NCI-H748 treated with DMSO at 0.1 percent for 48 hours (cell line): ENCODE measurements around the gene TREX2.

Source experiments
- DNase-seq: peaks from one replicate; lab custom pipeline; 2025; lab: John Stamatoyannopoulos, UW

The TREX2 gene

DNA sequence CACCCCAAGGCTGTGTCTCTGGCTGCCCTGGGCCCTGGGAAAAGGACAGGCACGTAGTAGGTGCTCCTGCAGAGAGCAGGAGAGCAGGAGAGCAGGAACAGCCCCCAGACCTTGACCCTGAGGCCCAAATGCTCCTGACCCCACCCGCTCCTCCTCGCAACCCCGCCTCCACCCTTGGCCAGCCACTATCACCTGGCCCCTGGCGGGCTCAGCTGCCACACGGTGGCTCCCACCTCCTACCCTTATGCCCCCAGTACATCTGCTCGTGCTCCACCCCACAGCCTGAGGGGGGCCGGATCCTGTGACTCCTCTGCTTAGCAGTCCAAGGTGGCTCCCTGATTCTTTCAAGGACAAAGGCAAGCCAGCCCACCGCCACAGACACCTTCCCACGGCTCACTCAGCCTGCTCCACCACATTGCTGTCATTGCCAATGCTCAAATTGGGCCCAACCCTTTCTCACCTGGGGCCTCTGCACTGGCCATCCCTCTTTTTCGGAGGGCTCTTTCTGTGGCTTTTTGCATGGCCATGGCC, 30.0 kb upstream of the TREX2 start:
- no peak for DNase-seq

DNA sequence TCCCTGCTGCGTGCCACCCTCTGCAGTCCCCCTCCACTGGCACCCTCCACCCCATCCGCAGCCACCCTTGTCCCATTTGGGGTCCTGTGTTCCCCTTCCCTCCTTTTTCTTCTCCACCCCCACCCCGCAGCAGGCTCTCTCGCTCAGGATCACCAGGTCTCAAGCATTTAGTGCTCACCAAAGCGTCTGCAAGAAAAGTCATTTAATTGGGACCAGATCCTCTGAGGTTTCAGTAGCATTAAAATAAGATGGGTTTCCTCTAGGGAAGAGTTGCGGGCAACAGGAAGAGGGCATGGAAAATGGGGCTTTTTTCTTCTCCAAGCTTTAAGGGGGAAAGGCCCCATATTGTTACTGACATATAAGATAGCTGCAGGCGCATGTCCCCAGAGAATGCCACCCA, 29.4 kb upstream of the TREX2 start:
- no peak for DNase-seq

DNA sequence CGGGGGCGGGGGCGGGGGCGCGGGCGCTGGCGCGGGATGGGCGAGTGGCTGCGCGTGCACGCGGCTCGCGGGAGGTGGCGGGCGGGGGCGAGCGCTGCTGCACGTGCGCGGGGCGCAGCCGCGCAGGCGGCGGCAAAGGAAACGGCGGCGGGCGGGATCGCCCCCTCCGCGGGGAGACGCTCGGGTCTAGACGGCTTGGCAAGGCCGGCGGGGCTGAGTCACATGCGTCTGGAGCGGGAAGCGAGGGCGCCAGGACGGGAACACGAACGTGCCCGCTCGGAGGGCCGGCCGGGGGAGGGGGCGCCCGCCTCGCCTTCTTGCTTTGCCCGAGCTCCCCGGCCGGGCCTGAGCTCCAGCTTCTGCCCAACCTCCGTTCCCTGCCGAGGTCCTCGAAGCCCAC, 28.9 kb upstream of the TREX2 start:
- no peak for DNase-seq

DNA sequence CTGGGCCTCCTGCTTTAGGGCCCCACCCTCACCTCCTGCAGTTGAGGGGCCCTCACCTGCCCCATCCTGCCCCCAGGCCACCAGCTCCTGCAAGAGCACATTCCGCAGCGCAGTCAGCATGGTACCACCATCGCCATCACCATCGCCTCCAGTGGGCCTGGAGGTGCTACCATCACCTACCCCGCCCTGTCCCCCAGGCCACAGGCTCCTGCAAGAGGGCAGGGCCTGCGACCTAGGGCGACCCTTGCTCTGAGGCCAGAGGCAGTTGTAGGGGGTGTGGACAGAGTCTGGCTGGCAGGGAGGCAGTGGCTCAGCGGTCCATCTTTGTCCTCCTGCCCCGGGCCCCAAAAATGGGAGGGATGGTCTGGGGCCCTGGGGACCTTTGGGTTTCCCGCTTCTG, 28.4 kb upstream of the TREX2 start:
- DNase-seq, result no peak

DNA sequence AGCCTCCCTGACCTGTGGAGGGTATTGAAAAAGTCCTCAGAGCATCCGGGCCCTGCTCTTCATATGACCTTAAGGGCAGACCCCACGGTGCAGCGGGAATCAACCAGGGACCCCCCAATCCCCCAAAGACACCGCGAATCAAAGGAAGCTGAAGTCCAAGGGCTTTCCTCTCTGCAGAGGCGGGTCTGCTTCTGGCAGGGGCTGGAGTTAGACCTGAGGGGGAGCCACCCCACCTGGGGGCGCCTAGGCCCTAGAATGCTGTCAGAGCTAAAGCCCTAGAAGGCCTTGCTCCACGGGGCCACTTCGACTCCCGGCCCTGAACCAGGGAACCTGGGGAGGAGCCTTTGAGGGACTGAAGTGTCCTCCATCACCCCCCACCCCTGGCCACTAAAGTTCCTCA, 27.3 kb upstream of the TREX2 start:
- DNase-seq, result no peak

DNA sequence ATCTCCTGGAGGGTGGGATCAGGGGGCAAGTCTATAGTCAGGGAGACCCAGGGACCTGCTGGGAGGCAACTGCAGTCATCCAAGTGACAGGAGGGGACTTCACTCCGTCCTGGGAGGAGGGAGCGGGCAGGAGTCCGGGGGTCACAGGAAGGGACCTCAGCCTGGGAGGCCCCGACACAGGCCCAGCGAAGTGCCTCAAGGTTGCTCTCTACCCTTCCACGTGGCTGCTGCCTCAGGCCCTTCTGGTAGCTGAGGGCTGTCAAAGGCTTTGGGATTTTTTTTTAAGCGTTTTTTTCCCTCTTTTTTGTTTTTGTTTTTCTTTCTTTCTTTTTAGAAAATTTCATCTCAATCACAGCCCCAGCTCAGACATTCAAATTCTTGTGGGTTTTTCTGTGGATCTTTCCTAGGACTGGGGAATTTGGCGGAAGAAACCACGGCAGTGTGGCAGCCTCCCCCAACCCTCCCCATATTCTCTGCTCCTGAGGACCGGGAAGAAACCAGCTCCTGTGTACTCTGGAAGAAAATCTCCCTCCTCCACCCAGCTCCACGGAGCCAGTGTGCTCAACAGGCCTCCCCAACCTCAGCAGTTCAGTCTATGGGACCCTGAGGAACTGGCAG, 25.9 kb upstream of the TREX2 start:
- no peak for DNase-seq

DNA sequence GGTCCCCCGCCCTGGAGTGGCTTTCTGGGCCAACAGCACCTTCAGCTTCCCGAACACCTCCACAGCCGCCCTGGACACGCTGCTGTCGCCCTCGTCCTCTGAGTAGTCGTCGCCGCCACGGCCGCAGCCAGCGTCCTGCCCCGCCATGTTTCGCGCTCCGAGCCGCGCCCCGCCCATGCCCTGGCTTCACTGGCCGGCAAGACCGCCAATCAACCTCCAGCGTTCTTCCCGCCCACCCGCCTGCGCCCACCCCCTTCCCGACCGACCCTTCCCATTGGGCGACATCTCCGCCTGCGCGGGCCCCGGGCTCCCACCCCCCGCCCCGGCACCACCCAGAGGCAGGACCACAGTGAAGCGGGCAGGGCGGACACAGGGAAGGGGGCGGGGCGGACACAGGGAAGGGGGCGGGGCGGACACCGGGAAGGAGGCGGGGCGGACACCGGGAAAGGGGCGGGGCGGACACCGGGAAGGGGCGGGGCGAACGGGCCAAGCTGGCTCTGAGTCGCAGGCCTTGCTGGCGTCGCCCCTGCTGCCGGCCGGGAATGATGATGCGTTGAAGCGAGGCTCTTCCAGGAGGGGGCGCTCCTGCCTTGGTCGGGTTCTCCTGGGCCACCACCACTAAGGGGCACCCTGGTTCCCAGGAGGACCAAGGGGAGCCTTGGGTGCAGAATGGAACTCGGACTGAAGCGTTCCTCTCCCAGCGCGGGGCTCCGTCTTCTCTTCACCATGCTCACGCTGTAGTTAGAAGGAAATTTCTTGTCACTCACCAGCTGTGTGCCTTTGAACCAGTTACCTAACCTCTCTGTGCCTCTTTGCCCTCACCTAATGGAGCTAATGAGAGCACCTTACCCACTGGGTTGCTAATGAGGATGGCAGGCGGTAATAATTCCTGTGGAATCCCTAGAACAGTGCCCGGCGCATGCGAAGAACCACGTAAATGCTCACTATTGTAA, 24.8 kb upstream of the TREX2 start, which contains the start of gene HAUS7:
TSS of gene HAUS7 (minus strand) at position 166 of the 953 bp plus-strand sequence. CDS start at position 147, 19 bp downstream.
- DNase-seq, result peak; percentile 86

DNA sequence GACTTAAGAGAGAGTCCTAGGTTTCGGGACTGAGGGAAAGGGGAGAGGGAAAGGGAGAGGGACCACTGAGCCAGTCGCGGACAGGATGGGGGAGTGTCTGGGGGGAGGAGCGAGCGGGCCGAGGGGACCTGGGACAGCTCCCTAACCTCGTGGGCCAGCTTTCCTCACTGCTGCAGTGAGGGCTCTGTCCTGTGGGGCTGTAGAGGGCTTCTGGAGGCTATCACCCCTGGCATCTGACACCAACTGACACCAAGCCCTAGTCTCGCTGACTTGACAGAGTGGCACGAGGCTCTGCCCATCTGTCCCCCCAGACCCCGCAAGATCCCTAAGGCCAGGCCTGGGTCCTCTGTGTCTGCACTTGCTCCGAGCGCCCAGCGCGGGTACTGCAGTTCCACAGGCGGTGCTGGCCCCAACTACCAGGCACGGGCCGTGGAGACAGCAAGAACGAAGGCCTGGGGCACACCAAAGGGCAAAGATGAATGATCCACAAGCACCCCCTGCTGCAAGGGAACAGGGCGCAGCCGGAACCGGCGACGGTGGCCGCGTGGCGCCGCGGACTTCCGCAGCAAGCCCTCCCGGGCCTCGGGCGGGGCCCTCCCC, 24.1 kb upstream of the TREX2 start:
- no peak for DNase-seq

DNA sequence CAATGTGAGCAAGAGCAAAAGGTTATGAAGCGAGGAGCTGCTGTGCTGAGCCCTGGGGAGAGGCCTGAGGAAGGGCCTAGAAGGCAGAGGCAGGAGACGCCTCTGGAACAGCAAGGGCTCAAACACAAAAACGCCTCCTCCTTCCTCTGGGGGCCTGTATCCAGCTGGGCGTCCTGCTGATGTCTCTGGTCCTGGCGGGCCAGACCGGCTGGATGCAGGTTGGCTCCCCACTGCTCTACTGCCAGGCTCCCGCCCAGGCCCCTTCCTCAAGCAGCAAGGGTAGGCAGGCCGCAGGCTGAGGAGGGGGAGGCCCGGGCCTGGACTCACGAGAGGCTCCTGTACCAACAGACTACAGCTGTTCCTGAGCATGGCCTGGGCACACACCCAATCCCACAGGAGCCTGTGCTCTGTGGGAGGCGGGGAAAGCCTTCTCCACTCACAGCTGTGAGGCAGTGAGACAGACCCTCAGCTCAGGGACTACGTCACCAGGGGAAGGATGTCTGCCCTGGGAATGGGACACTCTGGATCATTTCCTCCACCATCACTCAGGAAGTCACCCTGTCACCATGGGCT, 22.2 kb upstream of the TREX2 start:
- DNase-seq, result no peak

DNA sequence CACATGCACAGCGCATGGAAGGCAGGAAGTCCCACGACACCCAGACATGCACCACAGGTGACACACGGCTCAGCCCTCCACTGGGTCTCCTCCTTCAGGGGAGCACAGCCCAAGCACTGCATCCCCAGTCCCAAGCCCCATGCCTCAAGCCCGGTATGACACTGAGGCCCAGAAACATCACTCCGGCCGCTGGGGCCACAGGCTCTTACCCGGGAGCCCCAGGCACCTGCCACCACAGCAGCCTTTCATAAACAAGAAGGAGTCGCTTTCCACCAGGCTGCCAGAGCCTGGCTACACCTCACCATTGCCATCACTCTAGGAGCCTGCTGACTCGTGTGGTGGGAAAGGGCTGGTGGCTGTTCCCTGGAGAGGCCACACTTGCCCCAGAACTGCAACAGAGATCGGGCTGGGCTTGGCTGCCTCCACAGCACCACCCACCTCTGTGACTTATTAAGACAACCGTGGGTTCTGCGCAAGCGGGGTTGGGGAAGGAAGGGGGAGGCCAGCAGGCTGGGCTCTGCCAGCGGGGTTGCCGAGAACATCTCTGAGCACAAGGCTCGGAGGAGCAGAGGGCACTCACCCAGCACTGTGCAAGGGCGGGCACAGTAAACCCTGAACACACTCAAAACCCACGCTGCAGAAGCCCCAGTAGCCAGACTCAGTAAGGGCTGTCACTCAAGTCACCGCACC, 20.0 kb upstream of the TREX2 start:
- no peak for DNase-seq

DNA sequence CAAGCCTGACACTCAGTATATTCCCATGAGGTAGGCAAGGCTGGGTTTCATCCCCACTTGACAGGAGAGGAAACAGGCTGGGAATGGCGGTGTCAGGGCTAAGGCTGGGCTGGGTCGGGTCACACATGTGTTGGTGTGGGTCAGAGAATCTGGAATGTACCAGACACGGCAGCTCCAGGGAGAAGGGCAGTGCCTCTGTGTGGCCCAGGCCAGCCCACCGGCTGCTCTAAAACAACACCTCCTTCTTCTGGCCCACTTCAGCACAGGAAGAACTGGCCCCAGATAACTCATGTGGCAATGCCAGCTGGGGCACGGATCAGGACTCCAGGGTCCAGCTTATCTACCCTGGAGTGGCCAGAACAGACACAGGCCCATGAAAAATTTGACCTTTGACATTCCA, 18.3 kb upstream of the TREX2 start:
- DNase-seq, result no peak

DNA sequence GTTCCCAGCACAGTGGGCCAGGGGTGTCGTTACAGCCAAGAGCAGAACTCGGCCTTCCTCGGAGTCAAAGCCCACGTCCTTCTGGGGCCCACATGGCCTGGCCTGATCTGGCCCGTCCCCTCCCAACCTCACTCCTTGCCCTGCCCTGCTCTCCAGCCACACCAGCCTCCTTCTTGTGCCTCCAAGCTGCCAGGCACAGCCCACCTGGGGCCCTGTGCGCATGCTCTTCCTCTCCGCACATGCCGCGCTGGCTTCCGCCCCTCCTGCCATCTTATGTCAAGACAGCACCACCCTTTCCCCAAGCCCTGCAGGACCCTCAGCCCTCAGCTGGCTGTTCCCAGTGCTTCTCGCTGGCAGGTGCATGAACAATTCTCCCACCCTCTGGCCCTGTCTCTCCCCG, 17.7 kb upstream of the TREX2 start:
- no peak for DNase-seq

DNA sequence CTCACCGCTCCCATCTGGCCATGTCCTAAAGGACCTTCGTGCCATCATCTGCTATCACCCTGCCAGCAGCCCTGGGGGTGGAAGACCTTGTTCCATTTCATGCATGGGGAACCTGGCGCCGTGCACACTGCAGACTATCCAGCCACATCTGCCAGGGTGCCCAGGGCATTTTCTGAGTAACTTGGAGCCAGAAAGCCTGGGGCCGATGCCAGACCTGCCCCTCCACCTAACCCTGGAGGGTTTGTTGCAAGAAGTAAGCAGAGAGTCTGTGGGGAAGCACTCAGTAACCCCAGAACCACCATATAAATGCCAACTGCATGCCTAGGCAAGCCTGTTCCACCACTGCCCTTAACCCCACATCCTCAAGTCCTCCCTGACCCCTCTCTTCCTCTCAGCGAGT, 17.2 kb upstream of the TREX2 start:
- no peak for DNase-seq

DNA sequence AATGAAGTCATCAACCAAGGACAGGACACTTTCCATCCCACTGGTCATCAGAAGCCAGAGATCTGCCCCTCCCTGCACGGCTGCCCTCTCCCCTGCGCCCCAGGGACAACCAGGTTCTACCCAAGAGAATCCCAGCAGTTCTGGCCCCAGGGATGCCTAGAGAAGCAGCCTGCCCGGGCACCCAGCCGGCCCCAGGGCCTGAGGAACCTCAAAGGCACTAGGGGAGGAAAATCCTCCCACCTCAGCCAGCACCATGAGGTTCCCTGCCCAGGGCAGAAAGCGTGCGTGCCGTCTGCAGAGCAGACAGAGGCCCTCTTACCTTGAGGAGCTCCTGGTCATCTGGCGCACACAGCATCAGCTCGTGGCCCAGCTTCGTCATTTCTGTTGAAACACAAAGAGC, 16.4 kb upstream of the TREX2 start:
- no peak for DNase-seq

DNA sequence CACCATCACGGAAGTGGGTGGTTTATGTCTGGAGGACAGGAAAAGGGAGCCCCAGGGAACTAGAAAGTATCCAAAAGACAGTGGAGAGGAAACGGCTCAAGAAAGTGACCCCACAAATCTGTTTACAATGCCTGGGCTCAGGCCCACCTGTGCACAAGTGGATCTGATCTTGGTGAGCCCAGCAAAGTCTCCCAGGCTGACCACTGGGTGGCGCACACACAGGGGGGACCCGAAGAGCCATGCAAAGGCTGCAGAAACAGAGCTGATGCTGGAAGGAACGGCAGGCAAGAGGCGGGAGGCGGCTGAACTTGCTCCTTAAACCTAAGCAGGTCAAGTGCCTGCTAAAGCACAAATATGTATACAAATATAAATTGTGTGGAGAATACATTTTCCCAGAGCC, 15.0 kb upstream of the TREX2 start:
- no peak for DNase-seq

DNA sequence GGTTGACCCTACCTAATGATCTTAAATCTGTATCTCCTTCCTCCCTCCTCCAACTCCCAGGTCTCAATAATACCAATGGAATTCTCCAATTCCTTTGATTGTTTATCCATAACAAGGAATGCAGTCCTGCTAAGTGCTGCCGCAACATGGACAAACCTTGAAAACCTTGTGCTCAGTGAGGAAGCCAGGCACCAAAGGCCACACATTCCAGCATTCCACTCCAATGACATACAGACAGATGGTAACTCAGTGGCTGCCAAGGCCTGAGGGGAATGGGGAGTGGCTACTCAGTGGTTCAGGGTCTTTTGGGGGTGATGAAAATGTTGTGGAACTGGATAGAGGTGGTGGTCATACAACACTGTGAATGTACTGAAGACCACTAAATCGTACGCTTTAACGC, 14.1 kb upstream of the TREX2 start:
- no peak for DNase-seq

DNA sequence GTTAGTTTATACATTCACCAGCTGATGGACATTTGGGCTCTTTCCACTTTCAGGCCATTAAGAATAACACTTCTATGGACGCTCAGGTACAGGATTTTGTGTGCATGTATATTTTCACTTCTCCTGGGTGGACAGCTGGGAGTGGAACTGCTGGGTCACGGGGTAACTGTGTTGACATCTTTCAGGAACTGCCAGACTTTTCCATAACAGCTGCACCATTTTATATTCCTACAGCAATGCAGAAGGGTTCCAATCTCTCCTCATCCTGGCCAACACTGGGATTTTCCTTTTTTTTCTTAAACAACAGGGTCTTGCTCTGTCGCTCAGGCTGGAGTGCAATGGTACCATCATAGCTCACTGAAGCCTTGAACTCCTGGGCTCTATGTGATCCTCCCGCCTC, 12.6 kb upstream of the TREX2 start:
- no peak for DNase-seq

DNA sequence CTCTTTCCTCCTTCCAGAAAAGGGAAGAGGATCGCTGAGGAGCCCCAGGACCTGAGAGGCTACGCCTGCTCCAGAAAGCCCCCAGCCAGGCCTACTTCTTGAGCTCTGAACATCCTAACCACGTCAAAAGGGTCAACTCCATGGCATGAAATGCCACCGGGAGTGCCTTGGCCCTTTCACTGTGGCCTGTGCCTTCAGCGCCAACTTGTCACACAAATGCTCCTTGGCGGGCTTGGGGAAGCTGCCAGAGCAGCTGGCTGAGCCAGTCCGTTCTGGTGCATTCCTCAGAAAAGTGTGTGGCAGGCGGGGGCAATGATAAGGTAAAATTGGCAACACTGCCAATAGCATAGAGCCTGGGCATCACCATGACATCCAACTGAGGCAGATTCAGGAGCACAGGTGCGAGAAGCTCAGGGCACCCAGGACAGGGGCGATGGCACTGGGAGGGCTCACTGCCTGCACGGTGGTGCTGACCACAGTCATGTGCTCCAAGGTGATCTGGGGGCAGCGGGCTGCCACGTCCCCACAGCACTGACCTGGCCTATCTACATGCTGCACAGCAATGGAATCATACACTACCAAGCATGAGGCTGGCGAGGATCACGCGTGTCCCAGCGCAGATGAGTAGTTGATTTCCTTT, 12.1 kb upstream of the TREX2 start:
- DNase-seq, result no peak

DNA sequence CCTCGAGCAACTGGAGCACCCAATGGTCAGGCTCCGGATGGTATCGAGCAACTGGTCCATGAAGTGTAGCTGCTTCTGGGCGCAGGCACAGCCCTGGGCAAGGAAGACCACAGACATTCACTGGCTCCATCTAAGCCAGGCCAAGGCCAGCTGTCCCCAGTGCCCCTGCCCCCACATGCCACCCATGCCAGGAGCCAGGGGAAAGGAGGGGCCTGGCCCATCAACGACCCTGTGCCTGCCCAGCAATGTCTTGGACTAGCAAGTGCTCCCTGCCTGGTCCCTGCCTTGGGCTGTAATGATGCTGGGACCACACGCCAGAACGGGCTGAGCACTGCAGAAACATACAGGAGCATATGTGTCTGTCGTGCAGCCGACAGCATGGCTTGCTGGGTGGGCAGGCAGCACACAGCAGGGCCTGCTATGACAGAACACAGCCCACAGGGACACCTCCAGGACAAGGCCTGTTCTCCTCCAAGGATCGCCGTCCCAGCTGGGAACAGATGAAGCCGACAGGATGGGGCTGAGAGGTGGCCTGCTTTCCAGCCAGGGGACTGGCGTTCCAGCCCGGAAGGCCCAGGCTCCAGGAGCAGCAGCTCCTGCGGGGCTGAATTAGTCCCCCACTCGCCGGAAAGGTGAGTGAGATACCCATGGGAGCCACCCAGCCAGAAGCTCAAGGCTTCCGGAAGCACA, 11.4 kb upstream of the TREX2 start:
- no peak for DNase-seq

DNA sequence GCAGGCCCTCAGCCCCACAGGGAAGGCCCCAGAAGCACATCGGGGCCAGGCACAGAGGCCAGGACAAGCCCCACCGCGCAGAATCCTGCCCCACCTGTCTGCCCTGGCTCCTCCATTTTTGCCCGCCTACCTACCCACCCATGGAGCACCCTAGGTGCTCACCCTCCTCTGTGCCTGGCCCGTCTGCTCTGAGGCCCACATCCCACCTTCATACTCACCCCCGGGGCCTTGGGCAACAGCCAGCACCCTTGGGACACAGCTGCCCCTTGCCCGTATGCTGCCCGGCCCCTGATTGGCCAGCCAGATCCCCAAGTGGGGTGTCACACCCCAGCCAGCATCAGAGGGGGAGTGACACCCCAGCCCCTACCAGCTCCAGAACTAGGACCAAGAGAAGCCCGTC, 10.8 kb upstream of the TREX2 start:
- no peak for DNase-seq

DNA sequence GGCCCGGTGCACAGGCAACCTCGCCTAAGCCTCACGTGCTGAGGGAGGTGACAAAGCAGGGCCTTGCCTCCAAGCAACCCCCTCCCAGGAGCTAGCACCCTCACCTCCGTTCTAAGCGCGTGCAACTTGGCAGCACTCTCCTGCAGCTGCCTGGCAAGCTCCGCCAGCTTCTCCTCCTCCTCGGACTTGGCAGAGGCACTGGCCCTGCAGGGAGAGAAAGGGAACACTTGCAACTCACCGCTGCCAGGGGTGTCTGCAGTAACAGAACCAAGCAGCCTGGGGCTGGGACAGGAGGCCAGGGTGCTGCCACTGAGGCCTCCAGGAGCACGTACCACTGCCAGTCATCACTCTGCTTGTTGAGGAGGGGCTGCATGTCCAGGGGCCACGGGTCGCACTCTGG, 10.3 kb upstream of the TREX2 start:
- DNase-seq, result no peak
